ENCODE measurements around the gene WSCD1. TPM values are rescaled to one million over a fixed set of nuclear protein-coding genes. Genes with fewer than 3 reads are reported as not detected.

WSCD1 gene
- total RNA-seq, 2 donors from 2014 or later, result 0.19 to 0.67 TPM

DNA sequence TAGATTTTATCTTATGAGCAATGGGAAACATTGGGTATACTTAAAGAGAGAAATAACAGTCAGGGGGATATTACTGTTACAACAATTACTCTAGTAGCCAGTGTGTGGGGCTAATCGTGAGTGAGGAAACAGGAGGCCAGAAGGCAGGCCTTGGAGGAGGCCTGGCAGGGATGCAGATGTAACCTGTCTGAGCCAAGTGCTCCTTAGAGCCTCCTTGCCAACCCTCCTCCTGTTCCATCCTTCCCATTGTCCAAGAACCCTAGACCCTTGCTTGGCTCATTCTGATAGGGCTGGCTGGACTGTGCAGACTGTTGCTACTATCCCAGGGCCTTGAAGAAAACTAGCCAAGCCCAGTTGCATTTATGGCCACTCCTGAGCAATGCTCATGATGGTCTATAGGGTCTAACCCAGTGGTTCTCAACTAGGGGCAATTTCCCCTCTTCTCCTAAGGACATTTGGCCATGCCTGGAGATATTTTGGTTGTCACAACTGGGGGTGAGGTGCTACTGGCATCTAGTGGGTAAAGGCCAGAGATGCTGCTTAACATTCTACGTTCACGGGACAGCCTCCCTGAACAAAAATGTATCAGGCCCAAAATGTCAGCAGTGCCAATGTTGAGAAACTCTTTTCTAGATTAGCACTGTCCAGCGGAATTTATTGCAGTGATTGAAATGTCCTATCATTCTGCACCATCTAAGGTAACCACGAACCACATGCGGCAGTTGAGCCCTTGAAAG, 24.4 kb upstream of the WSCD1 start:
- no peaks in the 10 kb centered on the region for H3K9me3 Mint-ChIP-seq
- no peak overlapping the region for H3K27ac Mint-ChIP-seq
- no peak for ATAC-seq (replicated peaks in 1 of 2)
- no peaks in the 10 kb centered on the region for H3K36me3 Mint-ChIP-seq (ENCODE audit: insufficient read depth in 2 of 2)
- DNase-seq, result no peak
- no peaks in the 10 kb centered on the region for H3K4me1 Mint-ChIP-seq (ENCODE audit: low read depth)
- H3K27me3 Mint-ChIP-seq (ENCODE audit: low read depth), result peaks cover 6% of the 10 kb centered on the region
- H3K4me3 Mint-ChIP-seq, result no peak overlapping the region

DNA sequence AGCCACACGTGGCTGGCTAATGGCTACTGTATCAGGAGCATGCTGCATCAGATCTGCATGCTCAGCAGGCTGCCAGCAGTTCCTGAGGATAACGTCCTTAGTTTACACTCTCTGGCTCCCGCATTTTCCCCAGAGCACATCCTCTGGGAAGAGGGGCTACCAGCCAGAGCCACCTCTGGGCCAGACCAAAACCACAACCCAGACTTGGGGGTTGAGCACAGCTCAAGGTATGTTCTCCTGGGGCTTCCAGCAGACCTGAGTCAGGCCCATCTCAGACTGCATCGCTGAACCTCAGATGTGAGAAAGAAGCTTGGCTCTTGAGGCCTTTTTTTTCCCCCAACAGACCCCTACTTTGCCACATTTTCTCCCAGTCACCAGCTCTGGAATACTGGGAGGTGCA, 23.7 kb upstream of the WSCD1 start:
- Mint-ChIP-seq H3K27ac (no peak overlapping the region), H3K9me3 (no peaks in the 10 kb centered on the region), H3K4me3 (no peak overlapping the region), H3K4me1 (ENCODE audit: low read depth) (no peaks in the 10 kb centered on the region), H3K36me3 (ENCODE audit: insufficient read depth in 2 of 2) (no peaks in the 10 kb centered on the region), H3K27me3 (ENCODE audit: low read depth) (peaks cover 6% of the 10 kb centered on the region)
- ATAC-seq (replicated peaks in 1 of 2) (no peak), DNase-seq (no peak)

DNA sequence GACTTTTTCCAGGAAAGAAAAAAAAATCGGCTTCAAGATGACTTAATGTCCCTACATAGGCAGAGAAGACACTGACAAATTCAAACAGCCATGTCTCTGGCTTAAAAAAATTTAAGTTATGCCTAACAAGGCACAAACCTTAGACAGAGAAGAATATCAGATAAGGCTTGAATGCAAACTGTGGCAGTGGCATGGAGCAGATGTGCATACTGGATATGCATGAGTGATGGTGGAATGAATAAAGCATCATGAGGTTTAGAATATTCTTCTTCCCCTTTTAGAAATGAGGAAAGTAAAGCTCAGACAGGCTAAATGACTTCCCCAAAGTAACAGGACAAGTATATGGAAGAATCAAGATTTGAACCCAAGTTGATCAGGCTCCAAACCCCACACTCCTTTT, 23.2 kb upstream of the WSCD1 start:
- Mint-ChIP-seq H3K27me3 (ENCODE audit: low read depth) (peaks cover 11% of the 10 kb centered on the region), H3K36me3 (ENCODE audit: insufficient read depth in 2 of 2) (no peaks in the 10 kb centered on the region), H3K4me1 (ENCODE audit: low read depth) (no peaks in the 10 kb centered on the region), H3K4me3 (no peak overlapping the region), H3K27ac (no peak overlapping the region), H3K9me3 (no peaks in the 10 kb centered on the region)
- no peak for DNase-seq
- ATAC-seq (replicated peaks in 1 of 2), result no peak

DNA sequence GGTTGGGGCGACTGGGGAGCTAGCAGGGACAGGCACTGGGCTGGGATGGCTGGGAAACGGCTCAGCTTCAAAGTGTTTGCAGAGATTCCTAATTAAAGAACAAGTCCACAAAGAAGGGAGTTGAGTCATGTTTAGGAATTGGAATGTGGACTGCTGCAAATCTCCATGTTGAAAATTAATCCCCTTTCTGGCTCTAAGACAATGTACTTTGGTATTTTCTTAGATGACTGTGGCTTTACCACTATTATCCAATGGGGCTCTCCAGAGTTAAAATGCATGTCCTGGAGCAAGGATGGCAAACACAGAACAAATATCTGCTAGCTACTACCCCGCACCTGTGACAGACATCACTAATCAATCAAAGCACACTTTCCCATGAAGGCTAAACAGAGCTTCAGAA, 22.2 kb upstream of the WSCD1 start:
- no peak overlapping the region for H3K4me3 Mint-ChIP-seq
- H3K27ac Mint-ChIP-seq, result no peak overlapping the region
- no peaks in the 10 kb centered on the region for H3K9me3 Mint-ChIP-seq

GRCh38 chr17:6048486-6048885, 21.7 kb upstream of the WSCD1 start:
- no peak for DNase-seq
- no peak for ATAC-seq (replicated peaks in 1 of 2)
- no peaks in the 10 kb centered on the region for H3K9me3 Mint-ChIP-seq
- H3K4me1 Mint-ChIP-seq (ENCODE audit: low read depth), result no peaks in the 10 kb centered on the region
- H3K36me3 Mint-ChIP-seq (ENCODE audit: insufficient read depth in 2 of 2), result no peaks in the 10 kb centered on the region
- peaks cover 19% of the 10 kb centered on the region for H3K27me3 Mint-ChIP-seq (ENCODE audit: low read depth)
- H3K27ac Mint-ChIP-seq, result no peak overlapping the region
- H3K4me3 Mint-ChIP-seq, result no peak overlapping the region

More for the DNA sequence above, 22.2 kb upstream of the WSCD1 start:
- no peaks in the 10 kb centered on the region for H3K36me3 Mint-ChIP-seq (ENCODE audit: insufficient read depth in 2 of 2)
- peaks cover 19% of the 10 kb centered on the region for H3K27me3 Mint-ChIP-seq (ENCODE audit: low read depth)
- ATAC-seq (replicated peaks in 1 of 2) (no peak), DNase-seq (no peak)
- H3K4me1 Mint-ChIP-seq (ENCODE audit: low read depth), result no peaks in the 10 kb centered on the region

GRCh38 chr17:6052926-6053325, 17.3 kb upstream of the WSCD1 start:
- Mint-ChIP-seq H3K36me3 (ENCODE audit: insufficient read depth in 2 of 2) (no peaks in the 10 kb centered on the region), H3K4me3 (no peak overlapping the region)

GRCh38 chr17:6054372-6054771, 15.8 kb upstream of the WSCD1 start:
- Mint-ChIP-seq H3K9me3 (no peaks in the 10 kb centered on the region), H3K36me3 (ENCODE audit: insufficient read depth in 2 of 2) (no peaks in the 10 kb centered on the region), H3K27me3 (ENCODE audit: low read depth) (peaks cover 27% of the 10 kb centered on the region), H3K4me3 (no peak overlapping the region), H3K27ac (no peak overlapping the region), H3K4me1 (ENCODE audit: low read depth) (no peaks in the 10 kb centered on the region)
- no peak for DNase-seq
- no peak for ATAC-seq (replicated peaks in 1 of 2)

More at GRCh38 chr17:6052926-6053325, 17.3 kb upstream of the WSCD1 start:
- Mint-ChIP-seq H3K9me3 (no peaks in the 10 kb centered on the region), H3K27me3 (ENCODE audit: low read depth) (peaks cover 23% of the 10 kb centered on the region), H3K27ac (no peak overlapping the region), H3K4me1 (ENCODE audit: low read depth) (no peaks in the 10 kb centered on the region)
- DNase-seq (no peak), ATAC-seq (replicated peaks in 1 of 2) (no peak)

DNA sequence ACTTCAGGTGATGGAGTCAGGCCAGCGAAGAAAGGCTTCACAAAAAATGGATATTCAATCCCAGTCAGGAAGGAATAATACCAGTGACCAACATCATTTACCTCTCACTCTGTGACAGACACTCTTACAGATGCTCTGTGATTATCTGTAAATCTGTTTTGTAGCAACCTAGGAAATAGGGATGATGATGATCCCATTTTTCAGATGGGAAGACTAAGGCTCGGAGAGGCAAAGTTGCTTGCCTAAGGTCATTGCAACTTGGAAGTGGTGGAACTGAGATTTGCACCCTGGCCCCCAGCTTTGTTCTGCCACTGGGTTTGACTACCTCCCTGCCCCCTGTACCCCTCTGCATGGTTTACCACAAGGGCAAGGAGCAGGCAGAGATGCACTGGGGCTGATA, 14.1 kb upstream of the WSCD1 start:
- ATAC-seq (replicated peaks in 1 of 2) (no peak), DNase-seq (no peak)
- Mint-ChIP-seq H3K4me1 (ENCODE audit: low read depth) (no peaks in the 10 kb centered on the region), H3K27me3 (ENCODE audit: low read depth) (peaks cover 34% of the 10 kb centered on the region), H3K9me3 (no peaks in the 10 kb centered on the region), H3K27ac (no peak overlapping the region), H3K4me3 (no peak overlapping the region), H3K36me3 (ENCODE audit: insufficient read depth in 2 of 2) (no peaks in the 10 kb centered on the region)

GRCh38 chr17:6057562-6057961, 12.6 kb upstream of the WSCD1 start:
- no peak overlapping the region for H3K4me3 Mint-ChIP-seq
- no peaks in the 10 kb centered on the region for H3K9me3 Mint-ChIP-seq
- ATAC-seq (replicated peaks in 1 of 2) (no peak), DNase-seq (no peak)
- H3K27ac Mint-ChIP-seq, result no peak overlapping the region
- H3K27me3 Mint-ChIP-seq (ENCODE audit: low read depth), result peaks cover 29% of the 10 kb centered on the region
- no peaks in the 10 kb centered on the region for H3K36me3 Mint-ChIP-seq (ENCODE audit: insufficient read depth in 2 of 2)
- H3K4me1 Mint-ChIP-seq (ENCODE audit: low read depth), result no peaks in the 10 kb centered on the region

DNA sequence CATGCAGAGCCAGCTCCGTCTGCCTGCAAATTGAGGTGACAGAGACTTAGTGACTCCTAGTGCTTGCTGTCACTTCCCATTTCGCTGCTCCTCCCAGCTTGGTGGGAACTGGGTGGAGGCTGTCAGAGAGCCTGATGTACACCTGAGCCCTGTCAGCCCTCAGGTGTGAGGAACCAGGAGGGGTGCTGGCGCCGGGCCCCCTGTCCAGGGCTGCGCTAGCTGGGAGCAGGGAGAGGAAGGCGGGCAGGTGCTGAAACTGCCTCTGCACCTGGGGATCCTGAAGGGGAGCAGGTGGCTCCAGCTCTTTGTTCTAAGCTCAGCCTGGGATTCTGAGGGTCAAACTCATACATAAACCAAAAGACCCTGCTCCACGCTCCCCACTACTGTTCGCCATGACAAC, 10.8 kb upstream of the WSCD1 start:
- H3K4me1 Mint-ChIP-seq (ENCODE audit: low read depth), result no peaks in the 10 kb centered on the region
- H3K27me3 Mint-ChIP-seq (ENCODE audit: low read depth), result peaks cover 41% of the 10 kb centered on the region
- no peak for DNase-seq
- H3K27ac Mint-ChIP-seq, result no peak overlapping the region
- H3K4me3 Mint-ChIP-seq, result no peak overlapping the region
- no peak for ATAC-seq (replicated peaks in 1 of 2)
- no peaks in the 10 kb centered on the region for H3K36me3 Mint-ChIP-seq (ENCODE audit: insufficient read depth in 2 of 2)
- no peaks in the 10 kb centered on the region for H3K9me3 Mint-ChIP-seq

DNA sequence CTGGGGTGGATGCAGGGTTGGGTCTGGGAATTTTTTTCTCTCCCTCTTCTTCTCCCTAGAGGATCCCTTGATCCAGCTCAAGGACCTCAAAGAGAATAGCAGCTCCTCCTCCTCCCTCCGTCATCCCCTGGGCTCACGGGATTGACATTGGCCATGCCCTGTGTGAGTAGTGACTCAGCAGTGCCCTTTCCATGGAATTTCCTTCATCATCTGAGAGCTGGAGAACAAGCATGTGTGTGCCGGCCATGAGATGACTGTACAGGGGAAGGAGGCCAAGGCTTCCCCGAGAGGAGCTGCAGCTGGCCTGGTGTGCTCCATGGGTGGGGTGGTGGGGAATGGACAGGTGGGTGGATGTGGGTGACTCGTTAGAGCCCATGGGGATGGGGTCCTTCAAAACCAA, 8.9 kb upstream of the WSCD1 start:
- no peaks in the 10 kb centered on the region for H3K9me3 Mint-ChIP-seq
- peaks cover 5% of the 10 kb centered on the region for H3K4me1 Mint-ChIP-seq (ENCODE audit: low read depth)
- no peaks in the 10 kb centered on the region for H3K36me3 Mint-ChIP-seq (ENCODE audit: insufficient read depth in 2 of 2)
- ATAC-seq (replicated peaks in 1 of 2) (no peak), DNase-seq (no peak)
- H3K27me3 Mint-ChIP-seq (ENCODE audit: low read depth), result peaks cover 43% of the 10 kb centered on the region
- no peak overlapping the region for H3K4me3 Mint-ChIP-seq
- no peak overlapping the region for H3K27ac Mint-ChIP-seq

DNA sequence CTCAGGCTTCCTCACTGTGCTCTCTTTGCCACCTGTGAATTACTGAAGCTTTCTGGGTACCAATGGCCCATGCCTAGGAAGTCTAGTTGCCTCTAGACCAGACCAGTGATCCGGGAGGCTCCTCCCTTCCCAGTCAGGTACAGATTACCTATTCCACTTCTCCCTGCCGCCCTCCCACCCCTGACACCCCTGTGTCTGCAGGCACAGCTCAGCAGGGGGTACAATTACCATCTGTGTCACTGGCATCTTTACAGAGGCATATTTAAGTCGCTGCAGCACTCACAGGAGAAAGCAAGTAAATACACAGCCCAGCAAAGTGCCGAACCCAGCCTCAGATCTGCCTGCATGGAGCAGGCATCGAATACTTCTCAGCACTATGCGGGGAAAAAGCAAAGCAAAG, 5.3 kb upstream of the WSCD1 start:
- Mint-ChIP-seq H3K4me3 (no peak overlapping the region), H3K27ac (no peak overlapping the region), H3K36me3 (ENCODE audit: insufficient read depth in 2 of 2) (peaks cover 4 to 5% of the 10 kb centered on the region in 2 donors), H3K27me3 (ENCODE audit: low read depth) (peaks cover 66% of the 10 kb centered on the region), H3K9me3 (no peaks in the 10 kb centered on the region), H3K4me1 (ENCODE audit: low read depth) (peaks cover 15% of the 10 kb centered on the region)
- DNase-seq (no peak), ATAC-seq (replicated peaks in 1 of 2) (no peak)

DNA sequence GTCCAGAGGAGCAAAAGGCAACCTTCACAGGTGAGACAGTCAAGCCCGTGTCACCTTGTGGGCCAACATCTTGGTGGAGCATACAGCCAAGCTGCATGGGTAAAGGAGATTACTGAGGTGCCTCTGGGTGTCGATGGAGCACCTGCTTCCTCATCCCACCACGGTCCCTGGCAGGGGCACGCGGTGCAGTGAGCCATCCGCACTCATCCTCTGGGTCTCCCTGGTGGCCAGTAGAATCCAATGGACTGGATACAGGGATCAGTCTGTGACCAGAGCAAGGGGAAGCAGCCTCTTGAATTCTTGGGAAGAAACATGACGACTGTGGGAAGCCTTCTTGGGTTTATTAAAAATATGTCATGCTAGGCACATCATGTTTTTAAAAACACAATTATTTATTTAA, 4.8 kb upstream of the WSCD1 start:
- H3K36me3 Mint-ChIP-seq (ENCODE audit: insufficient read depth in 2 of 2), result peaks cover 5 to 6% of the 10 kb centered on the region in 2 donors
- peaks cover 65% of the 10 kb centered on the region for H3K27me3 Mint-ChIP-seq (ENCODE audit: low read depth)
- H3K9me3 Mint-ChIP-seq, result no peaks in the 10 kb centered on the region
- H3K4me3 Mint-ChIP-seq, result no peak overlapping the region
- peaks cover 16% of the 10 kb centered on the region for H3K4me1 Mint-ChIP-seq (ENCODE audit: low read depth)
- H3K27ac Mint-ChIP-seq, result no peak overlapping the region
- no peak for ATAC-seq (replicated peaks in 1 of 2)
- DNase-seq, result no peak
